Hepatocyte (in vitro differentiated cells): ENCODE measurements around the gene NTNG2. TPM values are rescaled to one million over a fixed set of nuclear protein-coding genes. Genes with fewer than 3 reads are reported as not detected.

ENCODE experiments used
- DNase-seq: peaks from one replicate; pipeline ENCODE4 v3.0.0-alpha.2; 2016; ENCODE audit warnings: low spot score
- H2AFZ ChIP-seq: fragments of 200-600 bp; sonication (generic); 2 replicates; pipeline ENCODE4 v1.6.0; 2016; ENCODE audit warnings: antibody characterized with exemption, mild to moderate bottlenecking
- H3K27ac ChIP-seq: fragments of 200-600 bp; sonication (generic); 2 replicates; pipeline ENCODE4 v1.5.1; 2016; ENCODE audit warnings: mild to moderate bottlenecking
- H3K27me3 ChIP-seq: fragments of 200-600 bp; sonication (generic); 2 replicates; pipeline ENCODE4 v1.6.1; 2016
- H3K36me3 ChIP-seq: fragments of 200-600 bp; sonication (generic); replicated peaks from 2 replicates; pipeline ENCODE4 v1.5.1; 2016; ENCODE audit warnings: low read depth; ENCODE audit not compliant: insufficient read depth
- H3K4me1 ChIP-seq: fragments of 200-600 bp; sonication (generic); 2 replicates; pipeline ENCODE4 v1.5.1; 2016; ENCODE audit warnings: mild to moderate bottlenecking, moderate library complexity; ENCODE audit not compliant: insufficient read depth
- H3K4me2 ChIP-seq: fragments of 200-600 bp; sonication (generic); 2 replicates; pipeline ENCODE4 v1.6.0; 2016
- H3K4me3 ChIP-seq: fragments of 200-600 bp; sonication (generic); 2 replicates; pipeline ENCODE4 v1.5.1; 2016; ENCODE audit warnings: mild to moderate bottlenecking
- H3K79me2 ChIP-seq: fragments of 200-600 bp; sonication (generic); 2 replicates; pipeline ENCODE4 v1.6.0; 2017; ENCODE audit warnings: mild to moderate bottlenecking
- H3K9me2 ChIP-seq: fragments of 200-600 bp; sonication (generic); replicated peaks from 2 replicates; pipeline ENCODE4 v1.6.0; 2017; ENCODE audit warnings: mild to moderate bottlenecking; ENCODE audit not compliant: insufficient read depth
- H3K9me3 ChIP-seq: fragments of 200-600 bp; sonication (generic); 2 replicates; pipeline ENCODE4 v1.5.1; 2016; ENCODE audit warnings: low read depth, mild to moderate bottlenecking
- H4K20me1 ChIP-seq: fragments of 200-600 bp; sonication (generic); 2 replicates; pipeline ENCODE4 v1.6.0; 2016; ENCODE audit warnings: mild to moderate bottlenecking; ENCODE audit not compliant: insufficient read depth, poor library complexity, severe bottlenecking
- EZH2 ChIP-seq: fragments of 200-600 bp; sonication (generic); IDR thresholded peaks from 2 replicates; pipeline ENCODE4 v1.6.1; 2016; ENCODE audit warnings: antibody characterized with exemption, mild to moderate bottlenecking, borderline replicate concordance
- EZH2phosphoT487 ChIP-seq: fragments of 200-600 bp; sonication (generic); IDR thresholded peaks from one replicate; pipeline ENCODE4 v1.6.1; 2018; ENCODE audit warnings: antibody characterized with exemption, mild to moderate bottlenecking, low read depth, moderate library complexity; ENCODE audit not compliant: unreplicated experiment, severe bottlenecking
- WGBS: methylation state at CpG from one replicate; pipeline ENCODE4 v1.1.6; 2016; ENCODE audit warnings: low lambda C conversion rate; ENCODE audit errors: missing lambda C conversion rate; 5-methylcytosine and 5-hydroxymethylcytosine counted together
- polyA plus RNA-seq: library from polyadenylated mRNA; unstranded; fragments of >200 nt; fragmentation: Nextera tagmentation; extraction: Ambion mirVana; gene quantifications from 2 replicates; pipeline ENCODE4 v1.2.1, GENCODE V29; 2016
- total RNA-seq: library from RNA; depleted of rRNA; stranded (reverse); fragments of >200 nt; gene quantifications from 2 replicates; pipeline ENCODE4 v1.2.3, GENCODE V29; 2014
- TF ChIP-seq, protein P1 (sequence below): fragments of 200-600 bp; sonication (generic); IDR thresholded peaks from 2 replicates; pipeline ENCODE4 v1.5.1; 2016; ENCODE audit warnings: antibody characterized with exemption, mild to moderate bottlenecking; ENCODE audit not compliant: poor library complexity

The NTNG2 gene
- total and polyA plus RNA-seq, 2 experiments from 2014 or later = 0.48 to 1.8 TPM

DNA sequence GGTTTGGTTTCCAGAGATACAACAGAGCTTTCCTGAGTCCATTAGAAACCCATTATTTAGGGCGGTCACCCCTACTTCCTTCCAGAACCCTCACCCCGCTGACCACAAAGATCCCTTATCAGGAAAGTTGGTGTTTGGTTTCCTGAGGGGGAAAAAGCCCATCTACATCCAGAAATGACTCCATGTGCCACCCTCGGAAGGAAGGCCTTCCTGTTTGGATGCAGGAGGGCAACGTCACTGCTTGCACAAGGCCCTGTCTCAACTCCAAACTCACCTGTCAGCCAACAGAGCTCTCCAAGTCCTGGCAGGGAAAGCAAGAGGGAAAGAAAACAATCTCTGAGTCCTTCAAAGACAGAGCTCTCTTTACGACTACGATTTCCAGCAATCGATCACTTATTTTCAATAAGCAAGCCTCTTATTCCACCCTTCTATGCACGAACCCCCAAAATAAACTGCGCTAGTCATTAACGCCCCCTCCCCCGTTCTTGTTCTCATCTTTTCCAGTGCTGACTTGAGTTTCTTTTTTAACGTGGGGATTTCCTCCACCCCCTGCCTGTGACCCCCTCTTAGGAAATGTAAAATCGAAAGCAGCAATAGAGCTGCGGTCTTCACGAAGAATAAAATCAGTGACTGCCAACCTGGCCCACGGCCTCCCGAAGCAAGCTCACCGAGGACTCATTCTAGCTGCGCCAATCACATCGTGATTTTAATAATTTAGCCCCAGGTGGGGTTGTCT lies 35.7 kb upstream of the NTNG2 start:
- no peak overlapping the region for H3K4me3 ChIP-seq
- no peaks in the 10 kb centered on the region for H3K4me1 ChIP-seq
- no peaks in the 10 kb centered on the region for H3K79me2 ChIP-seq
- no peak overlapping the region for H2AFZ ChIP-seq
- TF ChIP-seq EZH2 = no peak
- TF ChIP-seq, protein P1, sequence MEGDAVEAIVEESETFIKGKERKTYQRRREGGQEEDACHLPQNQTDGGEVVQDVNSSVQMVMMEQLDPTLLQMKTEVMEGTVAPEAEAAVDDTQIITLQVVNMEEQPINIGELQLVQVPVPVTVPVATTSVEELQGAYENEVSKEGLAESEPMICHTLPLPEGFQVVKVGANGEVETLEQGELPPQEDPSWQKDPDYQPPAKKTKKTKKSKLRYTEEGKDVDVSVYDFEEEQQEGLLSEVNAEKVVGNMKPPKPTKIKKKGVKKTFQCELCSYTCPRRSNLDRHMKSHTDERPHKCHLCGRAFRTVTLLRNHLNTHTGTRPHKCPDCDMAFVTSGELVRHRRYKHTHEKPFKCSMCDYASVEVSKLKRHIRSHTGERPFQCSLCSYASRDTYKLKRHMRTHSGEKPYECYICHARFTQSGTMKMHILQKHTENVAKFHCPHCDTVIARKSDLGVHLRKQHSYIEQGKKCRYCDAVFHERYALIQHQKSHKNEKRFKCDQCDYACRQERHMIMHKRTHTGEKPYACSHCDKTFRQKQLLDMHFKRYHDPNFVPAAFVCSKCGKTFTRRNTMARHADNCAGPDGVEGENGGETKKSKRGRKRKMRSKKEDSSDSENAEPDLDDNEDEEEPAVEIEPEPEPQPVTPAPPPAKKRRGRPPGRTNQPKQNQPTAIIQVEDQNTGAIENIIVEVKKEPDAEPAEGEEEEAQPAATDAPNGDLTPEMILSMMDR = no peak
- no peak for TF ChIP-seq EZH2phosphoT487
- no peak overlapping the region for H3K4me2 ChIP-seq
- no peak for DNase-seq
- no peaks in the 10 kb centered on the region for H3K9me3 ChIP-seq
- no peaks in the 10 kb centered on the region for H3K36me3 ChIP-seq
- WGBS = 77% methylated on average over 20 of the region's 20 CpGs
- H4K20me1 ChIP-seq = no peaks in the 10 kb centered on the region
- no peaks in the 10 kb centered on the region for H3K9me2 ChIP-seq
- H3K27me3 ChIP-seq = peaks cover 64% of the 10 kb centered on the region
- H3K27ac ChIP-seq = no peak overlapping the region

DNA sequence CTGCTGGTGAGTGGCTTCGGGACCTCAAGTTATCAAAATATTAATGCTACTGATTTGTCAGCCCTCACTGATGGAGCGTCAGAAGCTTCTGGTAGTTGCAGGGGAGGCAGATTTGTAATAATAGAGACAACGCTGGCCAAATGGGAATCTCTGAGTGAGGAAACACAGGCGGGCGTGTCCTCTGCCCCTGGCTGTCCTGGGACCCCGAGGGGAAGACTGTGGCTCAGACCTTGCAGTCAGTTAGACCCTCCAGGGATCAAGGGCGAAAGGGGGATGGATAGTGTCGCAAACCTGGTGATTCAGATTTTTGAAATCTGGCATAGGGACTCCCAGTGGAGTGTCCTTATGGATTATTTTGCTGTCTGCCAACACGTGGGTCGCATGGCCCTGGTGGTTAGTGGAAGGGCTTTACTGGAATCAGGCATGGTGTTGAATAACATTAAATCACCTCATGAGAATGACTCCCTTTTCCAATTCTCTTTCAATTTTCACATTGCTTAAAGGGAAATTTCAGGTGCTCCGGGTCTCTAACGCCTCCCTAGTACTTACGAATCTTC lies 35.1 kb upstream of the NTNG2 start:
- Histone ChIP-seq H3K36me3 (no peaks in the 10 kb centered on the region), H3K9me2 (no peaks in the 10 kb centered on the region), H3K27me3 (peaks cover 68% of the 10 kb centered on the region), H3K9me3 (no peaks in the 10 kb centered on the region), H3K27ac (no peak overlapping the region), H3K4me2 (no peak overlapping the region), H3K4me1 (no peaks in the 10 kb centered on the region), H3K4me3 (no peak overlapping the region), H3K79me2 (no peaks in the 10 kb centered on the region), H2AFZ (no peak overlapping the region), H4K20me1 (no peaks in the 10 kb centered on the region)
- TF ChIP-seq, protein P1 = no peak
- TF ChIP-seq EZH2phosphoT487 (no peak), EZH2 (no peak)
- WGBS = 80% methylated on average over 13 of the region's 13 CpGs
- DNase-seq = no peak

DNA sequence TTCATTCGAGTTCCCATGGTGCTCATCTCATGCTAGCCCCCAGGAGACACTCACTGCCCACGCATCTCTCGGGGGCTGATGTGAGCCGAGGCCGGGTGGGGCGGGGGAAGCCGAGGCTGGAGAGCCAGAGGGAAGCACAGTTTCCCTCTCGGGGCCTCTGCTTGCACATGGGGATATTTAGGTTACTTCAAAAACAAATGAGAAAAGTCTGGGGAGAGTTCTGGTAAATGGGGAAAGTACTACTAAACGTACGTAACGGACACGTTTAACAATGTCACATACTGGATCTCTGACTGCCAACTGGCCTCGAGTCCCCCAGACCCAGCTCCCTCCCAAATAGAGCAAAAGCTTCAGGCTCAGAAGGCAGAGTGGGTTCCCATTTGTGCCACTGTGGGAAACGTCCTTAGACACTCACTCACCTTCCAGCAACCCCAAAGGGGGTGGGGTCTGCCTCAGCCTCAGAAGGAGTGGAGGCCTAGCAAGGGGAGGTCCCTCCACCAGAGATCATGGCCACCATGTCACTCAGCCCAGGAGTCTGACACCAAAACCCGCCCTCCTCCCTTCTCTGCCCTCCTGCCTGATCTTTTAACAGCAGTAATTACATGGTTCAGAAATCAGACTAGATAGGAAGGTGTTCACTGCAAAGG lies 33.8 kb upstream of the NTNG2 start:
- Histone ChIP-seq H3K4me2 (no peak overlapping the region), H3K27ac (no peak overlapping the region), H3K4me3 (no peak overlapping the region), H3K36me3 (no peaks in the 10 kb centered on the region), H3K9me2 (no peaks in the 10 kb centered on the region), H3K27me3 (peaks cover 57% of the 10 kb centered on the region), H4K20me1 (no peaks in the 10 kb centered on the region), H2AFZ (no peak overlapping the region), H3K79me2 (no peaks in the 10 kb centered on the region), H3K4me1 (no peaks in the 10 kb centered on the region), H3K9me3 (no peaks in the 10 kb centered on the region)
- no peak for DNase-seq
- TF ChIP-seq, protein P1 = no peak
- TF ChIP-seq EZH2phosphoT487 (no peak), EZH2 (no peak)
- 80% methylated on average over 15 of the region's 15 CpGs for WGBS
